GM21381 (cell line): ENCODE measurements around the gene NRP2.

ENCODE experiments used
- ATAC-seq: cut with Tn5 transposase; IDR thresholded peaks from one replicate; pipeline ENCODE4 v1.9.1; 2021; ENCODE audit warnings: mild to moderate bottlenecking, moderate library complexity; ENCODE audit not compliant: unreplicated experiment

The NRP2 gene

DNA sequence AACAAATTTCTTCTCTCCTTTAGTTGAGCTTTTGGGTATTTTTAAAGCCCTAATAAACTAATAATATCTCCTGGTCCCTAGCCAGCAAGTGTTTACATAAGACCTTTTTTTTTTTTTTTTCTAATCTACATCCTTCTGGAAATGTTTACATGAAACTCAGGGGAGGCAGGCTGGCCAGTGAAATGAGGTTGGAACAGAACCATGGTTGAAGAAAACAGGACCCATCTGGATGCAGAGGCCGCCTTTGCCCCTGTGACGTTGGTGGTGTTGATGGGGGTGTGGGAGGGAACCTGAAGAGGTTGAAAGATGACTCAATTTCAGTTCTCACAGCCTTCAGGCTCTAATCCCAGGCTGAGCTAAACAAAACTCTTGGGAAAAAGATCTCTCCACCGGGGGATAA is 118.5 kb downstream of the NRP2 start:
- no peak for ATAC-seq

DNA sequence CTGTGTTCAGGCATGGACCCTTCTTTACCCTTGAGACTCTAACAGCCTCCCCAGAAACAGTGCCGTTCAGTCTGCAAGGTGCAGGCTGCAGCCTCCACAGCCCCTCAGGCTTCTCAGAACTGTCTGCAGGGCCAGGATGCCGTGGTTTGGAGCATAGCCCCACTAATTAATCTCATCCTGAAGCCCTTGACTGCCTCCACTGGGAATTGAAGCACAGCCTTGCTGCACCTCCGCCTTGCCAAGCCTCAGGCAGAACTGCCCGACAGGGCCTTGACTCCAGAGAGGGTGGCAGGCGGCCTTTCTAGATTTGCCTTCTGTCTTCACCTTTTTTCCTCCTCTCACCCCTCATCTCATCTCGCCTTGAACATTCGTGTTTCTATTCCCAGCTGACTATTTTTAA is 119.8 kb downstream of the NRP2 start:
- ATAC-seq = no peak

DNA sequence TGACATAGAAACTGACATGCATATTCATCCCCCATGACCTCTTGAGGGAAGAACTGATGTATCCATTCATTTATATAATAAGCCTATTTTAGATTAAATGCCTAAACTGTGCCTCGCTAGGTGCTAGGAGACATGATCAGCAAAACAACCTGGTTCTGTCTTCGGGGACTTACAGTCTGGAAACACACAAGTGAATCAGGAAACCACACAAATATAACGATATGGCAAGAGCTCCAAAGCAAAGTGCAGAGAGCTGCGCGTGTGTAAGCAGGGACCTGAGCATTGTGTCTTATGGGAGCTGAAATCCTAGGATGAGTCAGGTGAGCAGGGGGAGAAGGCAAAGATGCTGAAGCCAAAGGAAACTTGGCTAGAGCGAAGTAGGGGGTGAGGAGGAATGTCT is 120.6 kb downstream of the NRP2 start:
- ATAC-seq = no peak

DNA sequence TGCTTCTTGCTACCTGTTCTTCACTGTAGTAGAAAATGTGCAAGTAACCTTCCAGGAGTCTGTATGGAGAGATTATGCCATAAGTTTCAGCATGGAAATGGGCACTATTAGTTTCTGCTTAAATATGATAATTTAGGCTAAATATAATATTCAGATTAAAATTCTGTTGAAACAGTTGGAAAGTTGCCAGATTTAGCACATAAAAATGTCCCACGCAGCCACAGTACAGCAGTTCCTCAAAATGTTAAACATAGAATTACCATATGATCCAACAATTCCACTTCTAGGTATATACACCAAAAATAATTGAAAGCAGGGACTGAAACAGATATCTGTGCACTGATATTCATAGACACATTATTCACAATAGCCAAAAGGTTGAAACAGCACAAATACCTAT is 121.2 kb downstream of the NRP2 start:
- no peak for ATAC-seq

DNA sequence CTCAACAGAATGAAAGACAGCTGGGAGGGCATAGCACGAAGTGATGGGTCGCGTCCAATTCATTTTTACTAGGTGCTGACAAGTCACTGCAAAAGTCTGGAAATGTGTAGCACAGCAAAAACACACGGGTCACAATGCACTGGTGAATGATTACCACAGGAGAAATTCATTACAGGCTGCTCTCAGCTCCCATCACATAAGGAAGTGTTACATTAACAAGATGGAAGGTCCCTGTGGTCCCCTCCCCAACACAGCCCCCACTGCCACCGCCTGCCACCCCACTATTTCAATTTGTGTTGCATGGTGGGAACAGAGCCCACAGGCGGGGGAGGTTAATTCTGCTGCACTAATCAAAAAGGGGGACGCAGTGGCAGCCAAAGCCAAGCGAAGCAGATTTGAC is 122.8 kb downstream of the NRP2 start:
- ATAC-seq = no peak

DNA sequence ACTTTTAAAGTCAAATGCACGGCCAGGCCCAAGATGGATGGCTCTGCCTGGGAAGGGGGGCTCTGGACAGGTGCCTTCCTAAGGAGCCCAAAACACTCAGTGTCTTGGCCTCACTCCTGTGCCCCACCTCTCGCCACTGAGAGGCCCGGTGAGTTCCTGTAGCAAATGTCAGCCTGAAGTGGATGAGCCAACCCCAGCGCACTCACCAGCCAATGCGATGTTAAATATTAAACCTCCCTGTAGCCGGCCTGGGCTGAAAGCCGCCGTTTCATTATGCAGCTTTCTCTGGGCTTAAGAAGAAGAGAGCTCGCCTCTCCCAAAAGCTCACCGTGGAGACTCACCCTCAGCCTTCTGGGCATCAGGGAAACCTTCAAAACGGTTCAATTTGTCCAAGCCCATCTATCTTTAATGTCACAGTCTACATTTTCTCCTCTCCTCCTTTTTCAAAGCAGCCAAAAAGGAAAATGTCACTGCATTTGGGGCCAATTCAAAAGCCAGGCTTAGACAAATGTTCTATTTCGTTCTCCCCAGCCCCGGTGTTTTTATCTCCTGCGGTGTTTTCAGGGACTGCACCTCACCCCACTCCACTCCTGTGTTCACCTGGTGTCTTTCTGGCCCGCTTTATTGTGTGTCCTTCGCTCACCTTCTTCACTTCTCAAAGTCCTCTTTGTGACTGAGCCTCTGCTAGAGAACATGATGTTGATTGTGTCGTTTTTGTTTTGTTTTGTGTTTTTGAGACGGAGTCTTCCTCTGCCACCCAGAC is 124.0 kb downstream of the NRP2 start:
- ATAC-seq = no peak

DNA sequence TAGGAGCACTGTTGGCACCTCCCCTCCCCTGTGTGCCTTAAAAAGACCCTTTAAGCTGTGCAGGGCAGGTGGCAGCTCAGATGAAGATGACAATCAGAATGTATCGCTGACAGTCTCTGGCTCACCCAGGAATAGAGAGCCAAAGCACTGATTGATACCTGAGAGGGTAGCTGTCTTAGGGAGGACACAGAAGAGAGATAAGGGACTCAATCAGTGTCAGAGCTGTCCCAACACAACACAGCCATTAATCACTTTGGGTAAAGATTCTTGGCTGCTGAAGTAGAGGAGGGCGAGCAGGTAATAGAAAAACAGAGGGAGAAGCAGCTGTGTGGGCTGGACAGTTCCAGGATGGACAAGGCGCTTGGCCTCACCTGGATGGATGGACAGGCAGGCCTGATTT is 124.9 kb downstream of the NRP2 start:
- no peak for ATAC-seq

DNA sequence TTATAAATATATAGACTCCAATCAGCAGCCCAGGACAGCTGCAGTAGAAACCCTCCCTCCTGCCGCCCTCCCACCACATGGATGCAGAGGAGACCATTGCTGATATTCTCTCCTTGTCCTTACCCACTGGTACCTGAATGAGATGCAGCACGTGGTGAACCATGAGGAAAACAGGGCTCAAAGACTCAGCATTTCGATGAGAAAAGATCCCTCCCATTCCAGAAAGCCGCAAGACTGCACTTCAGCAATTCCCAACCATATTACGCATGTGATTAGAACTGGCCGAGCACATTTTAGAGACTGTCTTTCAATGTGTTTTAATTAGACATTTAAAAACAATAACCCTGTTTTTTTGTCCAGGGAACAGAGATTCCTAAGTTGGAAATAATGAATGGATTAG is 125.5 kb downstream of the NRP2 start:
- no peak for ATAC-seq

DNA sequence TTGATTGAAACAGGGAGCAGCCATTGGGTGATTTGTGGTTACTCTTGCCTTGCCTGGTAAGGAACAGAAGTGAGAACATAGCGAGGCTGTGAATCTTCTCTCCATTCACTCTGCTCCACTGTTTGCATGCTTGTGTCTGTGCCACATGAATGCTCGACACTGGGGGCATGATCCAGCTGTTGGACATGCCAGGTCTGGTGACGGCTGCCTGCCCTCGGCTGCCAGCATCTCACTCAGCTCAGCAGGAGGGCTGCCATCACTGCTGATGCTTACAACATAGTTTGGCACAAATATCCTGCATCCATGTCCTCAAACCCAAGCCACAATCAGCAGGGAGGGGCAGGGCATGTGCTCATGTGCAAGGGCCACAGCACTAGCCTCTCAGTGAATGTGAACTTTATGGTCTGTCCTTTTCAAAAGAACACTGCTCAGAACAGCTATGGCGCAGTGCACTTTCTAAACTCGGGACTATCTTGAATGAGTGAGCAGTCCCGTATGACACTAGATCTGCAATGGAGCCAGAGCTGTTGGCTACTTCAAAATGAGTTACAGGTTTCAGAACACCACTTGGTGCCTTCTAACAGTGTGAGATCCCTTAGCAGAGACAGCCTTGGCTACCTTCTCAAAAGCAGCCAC is 126.3 kb downstream of the NRP2 start:
- no peak for ATAC-seq

DNA sequence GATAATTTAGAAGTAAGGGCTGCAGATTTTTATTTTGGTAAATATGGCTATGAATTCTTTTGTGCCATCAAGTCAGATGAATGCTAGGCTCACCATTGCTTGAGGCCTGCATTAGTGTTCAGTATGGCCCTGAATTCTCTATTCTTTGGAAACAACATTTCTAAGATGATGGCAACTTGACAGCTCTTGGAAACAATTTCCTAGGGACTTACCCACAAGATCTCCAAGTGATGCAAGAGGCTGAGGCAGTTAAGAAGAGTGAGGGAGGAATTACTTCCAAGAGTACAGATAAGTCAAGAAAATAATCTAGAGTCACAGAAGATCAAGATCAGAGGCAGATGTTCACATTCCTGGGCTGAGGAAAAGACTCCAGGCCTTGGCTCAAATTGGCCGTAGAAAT is 129.1 kb downstream of the NRP2 start:
- ATAC-seq = no peak

DNA sequence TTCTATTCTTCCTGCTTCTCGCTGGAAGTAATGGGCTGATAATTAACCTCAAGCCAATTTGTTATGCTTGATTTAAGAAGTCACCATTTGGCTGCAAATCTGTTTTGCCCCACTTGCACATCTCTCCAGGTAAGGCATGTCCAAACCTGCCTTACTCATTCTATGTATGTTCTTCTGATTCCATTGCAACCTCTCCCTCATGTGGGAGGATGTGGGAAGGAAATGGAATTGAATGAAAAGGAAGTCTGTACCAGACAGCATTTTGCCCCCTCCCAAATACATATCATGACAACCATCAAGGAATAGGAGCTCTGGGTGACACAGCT is 131.7 kb downstream of the NRP2 start:
- ATAC-seq = no peak

DNA sequence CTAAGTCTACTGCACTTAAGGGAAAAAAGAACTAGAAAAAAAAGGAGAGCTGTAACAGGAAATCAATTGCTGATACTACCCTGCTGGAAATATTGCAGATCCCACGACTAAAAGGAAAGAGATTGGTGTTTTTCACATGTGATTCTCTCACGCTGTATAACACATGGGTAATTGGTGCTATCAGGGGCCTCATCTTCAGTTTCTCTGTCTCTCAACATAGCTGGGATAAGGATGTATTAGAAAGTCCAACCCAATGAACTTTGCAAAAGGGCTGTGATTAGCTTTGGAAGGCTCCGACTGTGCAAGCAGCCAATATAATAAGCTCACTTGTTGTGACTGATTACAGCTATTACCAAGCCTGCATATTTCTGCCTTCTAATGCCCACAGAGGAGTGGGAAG is 133.4 kb downstream of the NRP2 start:
- ATAC-seq = no peak

DNA sequence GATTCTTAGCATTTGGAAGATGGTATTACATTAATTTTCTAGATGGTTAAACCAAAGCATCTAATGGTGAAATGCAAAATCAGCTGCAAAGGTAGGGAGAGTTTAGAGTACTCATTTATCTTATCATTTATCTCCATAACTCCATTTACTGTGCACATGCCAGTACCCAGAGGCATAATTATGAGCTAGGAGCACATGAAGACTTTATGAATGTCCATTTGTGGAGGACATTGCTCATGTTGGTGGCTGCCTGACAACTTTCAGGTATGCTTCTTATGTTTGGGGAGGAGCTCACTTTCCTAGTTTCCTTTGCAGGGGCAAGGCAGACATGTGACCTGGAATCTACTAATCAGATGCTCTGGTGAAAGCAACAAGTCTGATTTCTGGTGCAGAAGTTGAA is 134.0 kb downstream of the NRP2 start:
- ATAC-seq = no peak

DNA sequence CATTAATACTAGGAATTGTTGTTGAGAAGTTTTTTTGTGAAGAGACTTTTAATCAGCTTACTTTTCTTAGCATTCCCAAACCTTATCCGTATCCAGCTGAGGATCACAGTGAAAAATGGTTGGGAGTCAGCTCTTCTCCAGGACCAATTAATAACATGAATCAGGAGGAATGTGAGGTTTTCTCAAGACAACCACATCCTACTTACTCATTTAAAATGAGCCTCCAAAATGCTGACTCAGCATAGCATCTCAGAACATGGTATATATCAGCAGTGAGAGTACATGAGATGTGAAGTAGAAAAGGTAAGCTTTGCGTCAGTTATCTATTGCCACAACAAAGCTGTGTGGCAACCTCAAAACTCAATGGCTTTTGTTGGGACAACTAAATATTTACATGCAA is 140.3 kb downstream of the NRP2 start:
- no peak for ATAC-seq

DNA sequence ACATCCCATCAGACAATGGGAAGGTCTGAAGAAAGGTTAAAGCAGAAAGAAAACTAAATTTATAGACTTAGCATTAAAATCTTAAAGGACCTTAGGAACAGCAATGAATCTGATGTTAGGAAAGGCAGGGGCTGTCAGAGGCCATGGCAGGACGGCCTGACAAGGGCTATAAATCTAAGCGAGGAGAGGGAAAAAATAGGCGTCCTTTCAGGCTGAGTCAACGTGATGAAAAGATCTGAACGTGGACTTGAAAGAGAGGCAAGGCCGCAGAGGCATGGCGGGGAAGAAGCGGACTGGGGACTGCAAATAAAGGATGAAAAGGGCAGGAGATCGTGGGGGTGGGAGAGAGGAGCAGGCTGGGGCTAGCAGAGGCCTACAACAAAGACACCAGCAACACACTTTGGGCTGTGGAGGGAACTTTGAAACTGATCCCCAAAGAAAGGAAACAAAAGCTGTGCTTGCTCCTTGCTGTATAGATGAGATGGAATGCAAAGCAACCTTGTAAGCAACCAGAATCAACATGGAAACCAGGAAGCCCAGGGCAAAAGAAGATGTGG is 145.6 kb downstream of the NRP2 start:
- no peak for ATAC-seq

DNA sequence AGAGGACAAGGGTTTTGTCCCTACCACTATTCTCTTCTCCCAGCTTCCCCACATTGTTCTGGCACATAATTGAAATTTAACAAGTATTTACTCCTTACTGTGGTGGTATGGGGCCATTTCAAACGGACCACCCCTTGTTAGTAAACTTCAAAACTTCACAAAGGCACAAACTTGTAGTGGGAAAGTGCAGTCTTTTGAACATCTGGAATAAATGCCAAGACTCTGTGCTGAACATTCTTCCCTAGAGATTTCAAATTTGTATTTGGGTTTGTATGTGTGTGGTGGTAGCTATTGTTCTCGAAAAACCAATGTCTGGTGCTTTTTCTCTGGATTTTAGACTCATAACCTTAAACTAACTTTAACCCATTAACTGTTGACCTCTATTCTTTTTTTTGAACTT is 151.6 kb downstream of the NRP2 start:
- ATAC-seq = no peak

DNA sequence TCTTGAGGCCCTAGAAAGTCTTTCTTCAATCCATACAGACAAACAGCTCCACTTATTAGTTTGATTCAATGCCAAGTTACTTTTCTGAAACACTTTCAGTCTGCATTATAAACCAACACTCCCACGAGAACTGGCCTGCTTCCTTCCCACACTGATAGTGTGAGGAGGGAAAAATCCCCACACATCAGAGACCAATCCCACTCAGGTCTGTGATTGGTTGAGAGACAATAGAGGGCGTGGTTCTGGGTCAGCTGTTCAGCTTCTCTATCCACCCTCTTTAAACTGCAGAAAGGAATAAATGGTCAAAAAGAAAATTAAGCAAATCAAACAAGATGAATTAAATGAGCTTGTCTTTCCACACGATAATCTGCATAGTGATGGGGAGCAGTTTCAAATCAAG is 152.5 kb downstream of the NRP2 start:
- ATAC-seq = no peak

DNA sequence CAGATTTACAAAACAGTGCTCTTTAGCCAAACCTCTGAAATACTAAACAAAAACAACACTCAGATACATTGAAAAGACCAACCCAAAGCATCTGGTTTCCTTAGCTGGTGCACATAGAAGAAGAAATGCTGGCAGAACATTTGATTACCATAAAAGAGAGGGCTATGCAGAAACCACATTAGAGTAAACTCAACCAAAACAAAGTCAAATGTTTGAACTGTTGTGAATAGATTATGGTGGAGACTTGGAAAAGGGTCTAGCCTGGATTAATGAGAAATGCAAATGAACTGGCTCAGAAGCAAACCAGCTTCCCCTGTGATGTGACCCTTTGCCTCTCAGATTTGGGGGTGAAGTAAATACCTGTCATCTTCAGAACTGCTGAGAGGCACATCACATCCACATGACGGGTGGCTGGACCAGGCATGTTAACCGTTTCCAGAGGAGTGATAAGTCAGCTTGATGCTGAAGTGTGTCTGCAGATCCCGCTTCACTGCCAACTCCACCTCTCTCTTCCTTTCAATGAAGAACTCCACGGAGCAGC is 153.0 kb downstream of the NRP2 start:
- ATAC-seq = no peak

DNA sequence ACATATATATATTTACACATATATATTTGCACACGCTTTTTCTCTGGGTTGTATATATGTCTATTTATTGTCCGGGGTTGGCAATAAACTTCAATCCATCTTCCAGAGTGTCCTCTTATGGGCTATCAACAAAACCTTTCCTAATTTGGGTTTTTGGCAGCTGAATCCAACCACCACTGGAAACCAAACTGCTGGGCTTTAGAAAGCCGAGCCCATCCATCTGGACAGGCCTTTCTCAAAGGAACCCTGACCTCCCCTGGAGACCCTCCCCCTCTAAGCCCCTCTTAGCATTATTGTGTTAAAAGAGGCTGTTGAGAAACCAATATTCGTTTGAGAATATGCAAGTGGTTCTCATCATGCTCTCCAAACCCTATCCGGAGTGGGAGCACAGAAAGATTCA is 153.6 kb downstream of the NRP2 start:
- ATAC-seq = no peak

DNA sequence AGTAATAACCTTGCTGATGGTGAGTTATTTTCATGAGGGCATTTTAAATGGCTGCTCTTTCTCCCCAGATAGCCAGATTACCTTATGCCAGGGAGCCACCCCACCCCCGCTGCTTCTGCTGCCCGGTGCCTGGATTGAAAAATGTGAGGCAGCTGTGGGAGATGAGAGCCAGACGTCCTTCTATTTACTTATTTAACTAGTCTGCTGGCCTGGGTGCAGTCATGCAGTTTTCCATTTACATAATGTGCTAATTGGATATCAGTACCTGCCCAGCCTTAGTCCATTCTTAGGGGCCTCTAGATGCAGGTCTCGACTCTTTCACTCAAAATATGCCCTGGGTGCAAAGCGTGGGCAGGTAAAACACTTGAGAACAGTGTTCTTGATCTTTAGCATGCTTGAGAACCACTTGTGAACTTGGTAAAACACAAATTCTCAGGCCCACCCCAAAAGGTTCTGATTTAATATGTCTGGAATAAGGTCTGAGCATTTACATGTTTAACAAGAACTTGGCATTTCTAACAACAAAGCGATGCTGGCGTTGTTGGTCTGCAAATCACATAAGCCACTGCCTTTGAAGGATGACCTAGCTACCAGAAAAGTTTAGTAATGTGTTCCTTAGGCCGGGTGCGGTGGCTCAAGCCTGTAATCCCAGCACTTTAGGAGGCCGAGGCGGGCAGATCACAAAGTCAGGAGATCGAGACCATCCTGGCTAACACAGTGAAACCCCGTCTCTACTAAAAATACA is 154.3 kb downstream of the NRP2 start:
- no peak for ATAC-seq

DNA sequence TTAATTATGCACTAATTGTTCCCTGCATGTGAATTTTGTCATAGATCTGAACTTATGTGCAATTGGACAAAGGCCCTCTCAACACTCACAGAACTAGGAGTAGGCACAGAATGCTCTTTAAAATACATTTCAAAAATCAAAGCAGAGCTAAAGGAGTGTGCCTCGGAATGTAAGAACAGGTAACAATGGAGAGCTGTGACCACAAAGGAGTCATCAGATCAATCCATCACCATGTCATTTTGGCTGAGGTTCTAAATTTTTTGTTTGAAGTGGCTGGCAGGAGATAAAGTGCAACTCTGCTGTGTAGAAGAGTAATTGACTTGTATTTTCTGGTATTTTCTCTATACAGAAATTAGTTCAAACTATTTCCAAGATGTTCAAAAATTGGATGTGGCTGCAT is 155.4 kb downstream of the NRP2 start:
- ATAC-seq = no peak

DNA sequence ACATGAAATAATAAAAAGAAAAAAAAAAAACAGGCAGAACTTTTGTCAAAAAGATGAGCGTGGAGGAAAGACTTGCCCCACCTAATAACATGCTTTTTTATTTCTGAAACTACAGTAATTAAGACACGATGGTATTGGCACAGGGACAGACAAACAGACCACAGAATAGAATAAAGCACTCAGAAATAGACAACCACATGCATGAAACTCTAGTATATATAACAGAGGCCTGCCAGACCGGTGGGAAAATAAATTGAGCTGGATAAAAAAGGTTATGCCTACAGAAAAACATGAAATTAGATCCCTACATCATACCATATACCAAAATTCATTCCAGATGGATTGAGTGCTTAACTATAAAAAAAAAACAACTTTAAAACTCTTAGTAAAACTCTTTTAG is 163.1 kb downstream of the NRP2 start:
- ATAC-seq = no peak
